22Rv1 (cell line): ENCODE results near the gene AATF.

ENCODE experiments used
- H3K27ac ChIP-seq: fragments of 450-650 bp; 2 replicates; pipeline ENCODE4 v1.5.1; 2017
- ZFX ChIP-seq: fragments of 450-650 bp; IDR thresholded peaks from 2 replicates; pipeline ENCODE4 v1.6.1; 2017; ENCODE audit warnings: antibody characterized with exemption, borderline replicate concordance
- TF ChIP-seq, protein P1 (sequence below): fragments of 450-650 bp; IDR thresholded peaks from 2 replicates; pipeline ENCODE4 v1.5.1; 2017; ENCODE audit warnings: mild to moderate bottlenecking

AATF gene

DNA sequence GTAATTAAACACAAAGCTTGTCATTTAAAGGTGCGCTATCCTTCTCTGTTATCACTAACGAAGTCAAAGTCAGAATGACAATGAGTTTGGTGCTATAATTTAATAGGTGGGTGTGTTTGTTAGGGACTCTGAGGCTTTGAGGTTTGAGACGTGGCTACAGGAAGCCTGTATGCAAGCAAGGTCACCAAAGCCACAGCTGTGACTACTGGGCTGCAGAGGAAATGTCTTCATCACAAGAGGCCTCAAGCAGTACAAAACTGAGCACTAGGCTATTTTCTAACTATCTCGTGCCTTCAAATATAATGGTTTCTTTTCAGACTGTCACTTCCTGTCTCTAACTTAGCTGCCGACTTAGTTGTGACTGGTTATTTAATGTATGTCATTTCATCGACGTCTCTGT lies 141.2 kb downstream of the AATF start:
- no peak overlapping the region for H3K27ac ChIP-seq
- no peak for TF ChIP-seq ZFX
- TF ChIP-seq, protein P1, sequence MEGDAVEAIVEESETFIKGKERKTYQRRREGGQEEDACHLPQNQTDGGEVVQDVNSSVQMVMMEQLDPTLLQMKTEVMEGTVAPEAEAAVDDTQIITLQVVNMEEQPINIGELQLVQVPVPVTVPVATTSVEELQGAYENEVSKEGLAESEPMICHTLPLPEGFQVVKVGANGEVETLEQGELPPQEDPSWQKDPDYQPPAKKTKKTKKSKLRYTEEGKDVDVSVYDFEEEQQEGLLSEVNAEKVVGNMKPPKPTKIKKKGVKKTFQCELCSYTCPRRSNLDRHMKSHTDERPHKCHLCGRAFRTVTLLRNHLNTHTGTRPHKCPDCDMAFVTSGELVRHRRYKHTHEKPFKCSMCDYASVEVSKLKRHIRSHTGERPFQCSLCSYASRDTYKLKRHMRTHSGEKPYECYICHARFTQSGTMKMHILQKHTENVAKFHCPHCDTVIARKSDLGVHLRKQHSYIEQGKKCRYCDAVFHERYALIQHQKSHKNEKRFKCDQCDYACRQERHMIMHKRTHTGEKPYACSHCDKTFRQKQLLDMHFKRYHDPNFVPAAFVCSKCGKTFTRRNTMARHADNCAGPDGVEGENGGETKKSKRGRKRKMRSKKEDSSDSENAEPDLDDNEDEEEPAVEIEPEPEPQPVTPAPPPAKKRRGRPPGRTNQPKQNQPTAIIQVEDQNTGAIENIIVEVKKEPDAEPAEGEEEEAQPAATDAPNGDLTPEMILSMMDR = no peak

DNA sequence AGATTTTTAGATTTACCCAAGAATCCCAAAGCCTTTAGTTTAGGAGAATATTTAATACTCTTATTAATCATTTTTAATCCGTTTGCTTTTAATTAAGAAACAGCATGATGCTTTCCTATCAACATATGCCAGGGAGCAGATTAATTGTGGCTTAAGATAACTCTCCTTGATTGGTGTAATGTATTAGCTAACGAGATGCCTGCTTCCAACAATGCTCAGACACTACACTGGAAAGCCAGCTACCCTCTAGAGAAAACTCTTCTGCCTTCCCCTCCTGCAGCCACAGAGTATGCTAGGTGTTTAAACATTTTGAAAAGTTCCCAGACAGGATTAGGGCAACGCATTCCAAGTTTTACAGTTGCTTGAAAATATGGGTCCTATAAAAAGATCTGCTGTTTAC lies 142.2 kb downstream of the AATF start:
- no peak for TF ChIP-seq ZFX
- TF ChIP-seq, protein P1 = no peak

DNA sequence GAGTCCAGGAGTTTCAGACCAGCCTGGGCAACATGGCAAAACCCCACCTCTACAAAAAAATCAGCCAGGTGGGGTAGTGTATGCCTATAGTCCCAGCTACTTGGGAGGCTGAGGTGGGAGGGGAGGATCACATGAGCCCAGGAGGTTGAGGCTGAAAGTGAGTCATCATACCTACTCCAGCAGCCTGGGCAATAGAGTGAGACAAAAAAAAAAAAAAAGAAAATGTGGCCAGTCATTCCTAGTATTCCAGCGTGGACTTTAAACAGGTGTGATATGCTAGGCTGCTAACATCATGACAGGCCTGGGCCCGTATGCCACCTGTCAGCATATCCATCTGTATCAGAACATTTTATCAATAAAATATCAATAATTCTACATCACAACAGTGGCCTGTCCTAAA lies 143.3 kb downstream of the AATF start:
- no peak overlapping the region for H3K27ac ChIP-seq
- TF ChIP-seq, protein P1 = no peak
- TF ChIP-seq ZFX = no peak

More for the DNA sequence above, 142.2 kb downstream of the AATF start:
- H3K27ac ChIP-seq = no peak overlapping the region

DNA sequence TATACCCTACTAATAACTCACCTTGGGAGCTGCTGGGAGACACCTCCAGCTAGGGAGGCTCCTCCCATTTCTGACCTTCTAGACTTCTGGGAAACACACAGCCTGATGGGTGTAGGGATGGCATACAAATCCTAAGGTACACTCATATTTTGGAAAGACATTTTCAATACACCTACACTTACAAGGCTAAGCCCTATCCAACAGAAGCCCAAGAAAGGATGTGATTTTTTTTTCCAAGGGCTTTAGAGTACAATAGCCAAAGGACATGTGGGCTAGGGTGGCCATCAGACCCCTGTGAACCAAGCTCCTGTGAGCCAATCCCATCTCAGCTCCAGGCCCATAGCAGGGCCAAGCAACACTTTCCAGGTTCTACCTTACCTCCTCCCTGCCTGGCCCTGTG lies 143.9 kb downstream of the AATF start:
- TF ChIP-seq, protein P1 = no peak
- no peak for TF ChIP-seq ZFX
- no peak overlapping the region for H3K27ac ChIP-seq

DNA sequence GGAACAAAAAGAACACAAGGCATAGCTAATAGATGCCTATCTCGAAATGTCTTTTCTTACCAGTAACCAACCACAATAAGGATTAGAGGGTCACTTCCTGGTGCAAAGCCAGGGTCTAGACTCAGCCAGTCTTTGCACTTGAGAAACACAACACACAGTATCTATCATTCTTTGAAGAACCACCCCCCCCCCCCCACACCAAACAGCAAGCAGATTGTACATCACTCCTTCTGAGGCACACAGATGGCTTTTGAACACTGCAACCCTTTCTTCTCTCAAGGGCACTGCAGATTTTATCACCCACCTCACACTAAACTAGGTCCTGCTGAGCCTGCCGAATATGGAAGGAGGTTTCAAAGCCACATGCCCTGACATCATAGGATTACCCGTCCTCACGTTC lies 145.6 kb downstream of the AATF start:
- H3K27ac ChIP-seq = no peak overlapping the region
- TF ChIP-seq, protein P1 = no peak
- TF ChIP-seq ZFX = no peak

DNA sequence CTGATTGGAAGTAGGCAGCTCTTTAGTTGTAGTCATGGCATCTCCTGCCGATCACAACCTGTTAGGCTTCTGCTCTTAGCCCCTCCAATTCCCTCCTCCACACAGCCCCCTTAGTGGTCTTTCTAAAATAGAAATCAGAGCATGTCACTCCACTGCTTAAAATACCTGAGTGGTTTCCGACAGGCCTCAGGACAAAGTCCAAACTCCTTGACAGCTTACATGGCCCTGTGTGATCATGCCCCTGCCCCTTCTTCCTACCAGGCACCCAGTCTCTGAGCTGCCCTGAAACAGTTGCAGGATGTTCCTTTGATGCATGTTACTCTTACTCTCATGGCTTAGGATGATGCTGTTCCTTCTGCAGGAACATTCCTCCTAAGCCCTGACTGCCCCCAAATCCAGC lies 147.3 kb downstream of the AATF start:
- TF ChIP-seq, protein P1 = no peak
- no peak for TF ChIP-seq ZFX
- no peak overlapping the region for H3K27ac ChIP-seq

DNA sequence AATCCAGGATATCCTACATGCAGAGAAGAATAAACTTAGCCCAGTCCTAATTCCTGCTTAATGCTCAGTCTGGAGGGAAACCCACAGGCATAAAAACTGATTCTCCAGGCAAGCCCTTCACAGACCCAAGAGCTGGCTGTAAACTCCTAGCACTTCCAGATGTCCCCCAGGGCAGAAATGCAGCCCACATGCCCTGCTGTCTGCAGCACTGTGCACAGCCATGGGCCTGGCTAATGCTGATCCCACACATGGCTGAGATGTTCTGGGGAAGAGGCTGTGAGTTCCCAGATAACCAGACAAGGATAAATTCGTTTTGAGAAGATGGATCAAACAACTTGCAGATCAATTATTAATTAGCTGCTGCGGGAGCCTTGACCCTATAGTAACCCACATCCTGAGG lies 148.4 kb downstream of the AATF start:
- TF ChIP-seq ZFX = no peak
- TF ChIP-seq, protein P1 = no peak
- no peak overlapping the region for H3K27ac ChIP-seq
